ENCODE results near the gene PLSCR4. TPM values are rescaled to one million over a fixed set of nuclear protein-coding genes. Genes with fewer than 3 reads are reported as not detected.
A peak's percentile ranks its signal among the peaks of the same experiment; 100 is the strongest.

PLSCR4 gene
- total and polyA plus RNA-seq, 4 experiments from 2014 or later = not detected

- no peak for DNase-seq
- no peak overlapping the region for H3K4me3 ChIP-seq (ENCODE audit: low read length in 2 of 2)
- H3K27me3 ChIP-seq (ENCODE audit: insufficient read depth, low read length) = no peaks in the 10 kb centered on the region
- intact Hi-C loops (cut with micrococcal nuclease) = no loop called here
- Mint-ChIP-seq H3K4me3 (no peak overlapping the region), H3K27ac (no peak overlapping the region), H3K9me3 (peaks cover 0 to 2% (median 0%) of the 10 kb centered on the region in 8 donors), H3K27me3 (peaks cover 0 to 4% of the 10 kb centered on the region in 2 donors), H3K36me3 (no peaks in the 10 kb centered on the region), H3K4me1 (no peaks in the 10 kb centered on the region)
- ChIA-PET CTCF (ENCODE audit: partially characterized antibody) (no interaction called here), POLR2A (ENCODE audit: partially characterized antibody) (no interaction called here)
- no peaks in the 10 kb centered on the region for H3K4me1 ChIP-seq (ENCODE audit: insufficient read depth, low read length)
- no peaks in the 10 kb centered on the region for H3K9me3 ChIP-seq (ENCODE audit: control insufficient read depth in 1 of 2, low read length in 2 of 2)
- H3K27ac ChIP-seq (ENCODE audit: low read depth, low read length) = no peak overlapping the region
- no peaks in the 10 kb centered on the region for H3K36me3 ChIP-seq (ENCODE audit: insufficient read depth, low read length)
Measured at GRCh38 chr3:146275476-146275875, 24.6 kb upstream of the PLSCR4 start.

GRCh38 chr3:146274833-146275232, 23.9 kb upstream of the PLSCR4 start:
- Mint-ChIP-seq H3K27ac (no peak overlapping the region), H3K27me3 (peaks cover 0 to 4% of the 10 kb centered on the region in 2 donors), H3K36me3 (no peaks in the 10 kb centered on the region), H3K4me1 (no peaks in the 10 kb centered on the region), H3K4me3 (no peak overlapping the region), H3K9me3 (peaks cover 0 to 2% (median 0%) of the 10 kb centered on the region in 8 donors)
- DNase-seq = no peak
- Histone ChIP-seq H3K27ac (ENCODE audit: low read depth, low read length) (no peak overlapping the region), H3K4me1 (ENCODE audit: insufficient read depth, low read length) (no peaks in the 10 kb centered on the region), H3K9me3 (ENCODE audit: control insufficient read depth in 1 of 2, low read length in 2 of 2) (no peaks in the 10 kb centered on the region), H3K27me3 (ENCODE audit: insufficient read depth, low read length) (no peaks in the 10 kb centered on the region), H3K36me3 (ENCODE audit: insufficient read depth, low read length) (no peaks in the 10 kb centered on the region), H3K4me3 (ENCODE audit: low read length in 2 of 2) (no peak overlapping the region)
- intact Hi-C loops (cut with micrococcal nuclease) = no loop called here
- POLR2A ChIA-PET (ENCODE audit: partially characterized antibody) = no interaction called here
- CTCF ChIA-PET (ENCODE audit: partially characterized antibody) = no interaction called here

GRCh38 chr3:146273721-146274407, 23.0 kb upstream of the PLSCR4 start:
- H3K9me3 Mint-ChIP-seq = peaks cover 0 to 2% (median 0%) of the 10 kb centered on the region in 8 donors
- no peaks in the 10 kb centered on the region for H3K36me3 Mint-ChIP-seq
- H3K4me1 Mint-ChIP-seq = no peaks in the 10 kb centered on the region
- ChIA-PET CTCF (ENCODE audit: partially characterized antibody) (no interaction called here), POLR2A (ENCODE audit: partially characterized antibody) (no interaction called here)
- peaks cover 0 to 4% of the 10 kb centered on the region in 2 donors for H3K27me3 Mint-ChIP-seq
- H3K27ac Mint-ChIP-seq = no peak overlapping the region
- intact Hi-C loops (cut with micrococcal nuclease) = no loop called here
- Histone ChIP-seq H3K36me3 (ENCODE audit: insufficient read depth, low read length) (no peaks in the 10 kb centered on the region), H3K27me3 (ENCODE audit: insufficient read depth, low read length) (no peaks in the 10 kb centered on the region), H3K4me3 (ENCODE audit: low read length in 2 of 2) (no peak overlapping the region), H3K27ac (ENCODE audit: low read depth, low read length) (no peak overlapping the region), H3K9me3 (ENCODE audit: control insufficient read depth in 1 of 2, low read length in 2 of 2) (no peaks in the 10 kb centered on the region), H3K4me1 (ENCODE audit: insufficient read depth, low read length) (no peaks in the 10 kb centered on the region)
- H3K4me3 Mint-ChIP-seq = no peak overlapping the region
- no peak for DNase-seq

GRCh38 chr3:146271180-146271579, 20.3 kb upstream of the PLSCR4 start:
- ChIA-PET POLR2A (ENCODE audit: partially characterized antibody) (no interaction called here), CTCF (ENCODE audit: partially characterized antibody) (no interaction called here)
- no peak overlapping the region for H3K27ac Mint-ChIP-seq
- no peaks in the 10 kb centered on the region for H3K4me1 Mint-ChIP-seq
- intact Hi-C loops (cut with micrococcal nuclease) = no loop called here
- Histone ChIP-seq H3K9me3 (ENCODE audit: control insufficient read depth in 1 of 2, low read length in 2 of 2) (no peaks in the 10 kb centered on the region), H3K27ac (ENCODE audit: low read depth, low read length) (no peak overlapping the region), H3K36me3 (ENCODE audit: insufficient read depth, low read length) (no peaks in the 10 kb centered on the region), H3K4me1 (ENCODE audit: insufficient read depth, low read length) (no peaks in the 10 kb centered on the region), H3K4me3 (ENCODE audit: low read length in 2 of 2) (no peak overlapping the region), H3K27me3 (ENCODE audit: insufficient read depth, low read length) (no peaks in the 10 kb centered on the region)
- H3K9me3 Mint-ChIP-seq = peaks cover 0 to 2% (median 0%) of the 10 kb centered on the region in 8 donors
- DNase-seq = peak in 1 of 5 donors; percentile 27
- peaks cover 0 to 4% of the 10 kb centered on the region in 2 donors for H3K27me3 Mint-ChIP-seq
- no peaks in the 10 kb centered on the region for H3K36me3 Mint-ChIP-seq
- no peak overlapping the region for H3K4me3 Mint-ChIP-seq

- POLR2A ChIA-PET (ENCODE audit: partially characterized antibody) = no interaction called here
- H3K4me3 ChIP-seq (ENCODE audit: low read length in 2 of 2) = no peak overlapping the region
- H3K27me3 ChIP-seq (ENCODE audit: insufficient read depth, low read length) = no peaks in the 10 kb centered on the region
- no peak for DNase-seq
- Mint-ChIP-seq H3K27me3 (peaks cover 0 to 4% of the 10 kb centered on the region in 2 donors), H3K9me3 (no peaks in the 10 kb centered on the region), H3K36me3 (no peaks in the 10 kb centered on the region), H3K4me1 (no peaks in the 10 kb centered on the region), H3K4me3 (no peak overlapping the region), H3K27ac (no peak overlapping the region)
- CTCF ChIA-PET (ENCODE audit: partially characterized antibody) = no interaction called here
- no peaks in the 10 kb centered on the region for H3K9me3 ChIP-seq (ENCODE audit: control insufficient read depth in 1 of 2, low read length in 2 of 2)
- intact Hi-C loops (cut with micrococcal nuclease) = no loop called here
- no peaks in the 10 kb centered on the region for H3K36me3 ChIP-seq (ENCODE audit: insufficient read depth, low read length)
- H3K27ac ChIP-seq (ENCODE audit: low read depth, low read length) = no peak overlapping the region
- no peaks in the 10 kb centered on the region for H3K4me1 ChIP-seq (ENCODE audit: insufficient read depth, low read length)
Measured at GRCh38 chr3:146269271-146269670, 18.4 kb upstream of the PLSCR4 start.

- no peaks in the 10 kb centered on the region for H3K9me3 Mint-ChIP-seq
- Histone ChIP-seq H3K4me3 (ENCODE audit: low read length in 2 of 2) (no peak overlapping the region), H3K9me3 (ENCODE audit: control insufficient read depth in 1 of 2, low read length in 2 of 2) (no peaks in the 10 kb centered on the region), H3K4me1 (ENCODE audit: insufficient read depth, low read length) (no peaks in the 10 kb centered on the region), H3K27ac (ENCODE audit: low read depth, low read length) (no peak overlapping the region), H3K27me3 (ENCODE audit: insufficient read depth, low read length) (no peaks in the 10 kb centered on the region), H3K36me3 (ENCODE audit: insufficient read depth, low read length) (no peaks in the 10 kb centered on the region)
- intact Hi-C loops (cut with micrococcal nuclease) = no loop called here
- no peaks in the 10 kb centered on the region for H3K4me1 Mint-ChIP-seq
- H3K36me3 Mint-ChIP-seq = no peaks in the 10 kb centered on the region
- H3K27me3 Mint-ChIP-seq = peaks cover 0 to 4% of the 10 kb centered on the region in 2 donors
- POLR2A ChIA-PET (ENCODE audit: partially characterized antibody) = no interaction called here
- no peak overlapping the region for H3K27ac Mint-ChIP-seq
- CTCF ChIA-PET (ENCODE audit: partially characterized antibody) = no interaction called here
- no peak for DNase-seq
- no peak overlapping the region for H3K4me3 Mint-ChIP-seq
Measured at GRCh38 chr3:146268535-146269219, 17.8 kb upstream of the PLSCR4 start.

- H3K4me1 Mint-ChIP-seq = no peaks in the 10 kb centered on the region
- H3K27me3 Mint-ChIP-seq = peaks cover 0 to 1% of the 10 kb centered on the region in 2 donors
- no peaks in the 10 kb centered on the region for H3K36me3 ChIP-seq (ENCODE audit: insufficient read depth, low read length)
- H3K27me3 ChIP-seq (ENCODE audit: insufficient read depth, low read length) = no peaks in the 10 kb centered on the region
- CTCF ChIA-PET (ENCODE audit: partially characterized antibody) = no interaction called here
- no peaks in the 10 kb centered on the region for H3K4me1 ChIP-seq (ENCODE audit: insufficient read depth, low read length)
- no peak overlapping the region for H3K4me3 Mint-ChIP-seq
- no peak overlapping the region for H3K4me3 ChIP-seq (ENCODE audit: low read length in 2 of 2)
- POLR2A ChIA-PET (ENCODE audit: partially characterized antibody) = no interaction called here
- no peak for DNase-seq
- H3K27ac ChIP-seq (ENCODE audit: low read depth, low read length) = no peak overlapping the region
- intact Hi-C loops (cut with micrococcal nuclease) = no loop called here
- H3K36me3 Mint-ChIP-seq = no peaks in the 10 kb centered on the region
- no peaks in the 10 kb centered on the region for H3K9me3 Mint-ChIP-seq
- H3K27ac Mint-ChIP-seq = no peak overlapping the region
- H3K9me3 ChIP-seq (ENCODE audit: control insufficient read depth in 1 of 2, low read length in 2 of 2) = no peaks in the 10 kb centered on the region
Measured at GRCh38 chr3:146265720-146266119, 14.8 kb upstream of the PLSCR4 start.
